Cardiac septum (tissue), 1 donor: ENCODE data around the gene IKZF2. TPM values are rescaled to one million over a fixed set of nuclear protein-coding genes. Genes with fewer than 3 reads are reported as not detected.

Source experiments
- DNase-seq: peaks from one replicate; pipeline ENCODE4 v3.0.0-alpha.2; 2020; ENCODE audit warnings: low spot score
- intact Hi-C: fragments of 100-400 bp; cut with DNase I; formaldehyde crosslinking; loops from one replicate; pipeline ENCODE4 v1.14.0; 2022
- total RNA-seq: library from RNA; stranded (reverse); fragmentation: NEBNext Ultra II Directional; extraction: Animal tissue kit (Norgen Biotek cat#: 25700); gene quantifications from one replicate; pipeline ENCODE4 v1.2.1, GENCODE V29; 2021
- donor health status: DM: no; HTN: no; CAD: no.

The IKZF2 gene
- total RNA-seq, 1 donor from 2014 or later = 5.6 TPM

- intact Hi-C loops = loop anchor here (10.0 kb wide), 1 partner anchor 182 kb away; no protein-coding TSS in a partner anchor
- DNase-seq = no peak
Measured at GRCh38 chr2:213157242-213157641, 5.8 kb upstream of the IKZF2 start.

- no peak for DNase-seq
Measured at GRCh38 chr2:213156717-213157116, 5.3 kb upstream of the IKZF2 start.

GRCh38 chr2:213152888-213153287, 1.5 kb upstream of the IKZF2 start:
- DNase-seq = no peak
- intact Hi-C loops = loop anchor here (2.0 to 10.0 kb wide), 4 partner anchors 51 to 376 kb away; no protein-coding TSS in a partner anchor

More at GRCh38 chr2:213156717-213157116, 5.3 kb upstream of the IKZF2 start:
- intact Hi-C loops = loop anchor here (10.0 kb wide), 1 partner anchor 182 kb away; no protein-coding TSS in a partner anchor

GRCh38 chr2:213152065-213152794, 818 bp upstream of the IKZF2 start:
- peak; percentile 80 for DNase-seq
- intact Hi-C loops = loop anchor here (2.0 to 10.0 kb wide), 4 partner anchors 50 to 375 kb away; no protein-coding TSS in a partner anchor

GRCh38 chr2:213150315-213151097, 906 bp downstream of the IKZF2 start:
- DNase-seq = no peak
- intact Hi-C loops = loop anchor here (2.0 to 10.0 kb wide), 4 partner anchors 48 to 464 kb away; no protein-coding TSS in a partner anchor

GRCh38 chr2:213149949-213150314, 1.5 kb downstream of the IKZF2 start:
- intact Hi-C loops = loop anchor here (2.0 to 10.0 kb wide), 4 partner anchors 48 to 463 kb away; no protein-coding TSS in a partner anchor
- no peak for DNase-seq

GRCh38 chr2:213149294-213149875, 2.0 kb downstream of the IKZF2 start:
- no peak for DNase-seq
- intact Hi-C loops = no loop called here

GRCh38 chr2:213148572-213149261, 2.7 kb downstream of the IKZF2 start:
- intact Hi-C loops = no loop called here

GRCh38 chr2:213147538-213147937, 3.9 kb downstream of the IKZF2 start:
- no peak for DNase-seq
- intact Hi-C loops = no loop called here

More at GRCh38 chr2:213148572-213149261, 2.7 kb downstream of the IKZF2 start:
- DNase-seq = no peak

GRCh38 chr2:213145715-213146242, 5.6 kb downstream of the IKZF2 start:
- intact Hi-C loops = no loop called here
- DNase-seq = no peak

GRCh38 chr2:213137064-213137463, 14.3 kb downstream of the IKZF2 start:
- DNase-seq = no peak
- intact Hi-C loops = no loop called here

GRCh38 chr2:213129311-213129710, 22.1 kb downstream of the IKZF2 start:
- DNase-seq = no peak
- intact Hi-C loops = no loop called here

- no peak for DNase-seq
- intact Hi-C loops = no loop called here
Measured at GRCh38 chr2:213125646-213126347, 25.6 kb downstream of the IKZF2 start.

- no peak for DNase-seq
- intact Hi-C loops = no loop called here
Measured at GRCh38 chr2:213122725-213123124, 28.7 kb downstream of the IKZF2 start.

- intact Hi-C loops = no loop called here
- DNase-seq = no peak
Measured at GRCh38 chr2:213121690-213122089, 29.7 kb downstream of the IKZF2 start.

GRCh38 chr2:213119061-213119809, 32.2 kb downstream of the IKZF2 start:
- DNase-seq = no peak
- intact Hi-C loops = no loop called here

- no peak for DNase-seq
- intact Hi-C loops = no loop called here
Measured at GRCh38 chr2:213108308-213108707, 43.1 kb downstream of the IKZF2 start.

- intact Hi-C loops = no loop called here
- no peak for DNase-seq
Measured at GRCh38 chr2:213107728-213108127, 43.7 kb downstream of the IKZF2 start.
